Glutamatergic neuron (in vitro differentiated cells): ENCODE measurements around the gene ADGRF4. TPM values are rescaled to one million over a fixed set of nuclear protein-coding genes. Genes with fewer than 3 reads are reported as not detected.

Experiments used
- DNase-seq: peaks from one replicate; pipeline ENCODE4 v3.0.0; 2022
- H3K27ac Mint-ChIP-seq: one replicate; pipeline ENCODE4 v1.8.0; 2020; ENCODE audit warnings: mild to moderate bottlenecking, mixed read lengths, inconsistent platforms; ENCODE audit not compliant: unreplicated experiment
- H3K27me3 Mint-ChIP-seq: one replicate; pipeline ENCODE4 v1.8.0; 2020; ENCODE audit warnings: mild to moderate bottlenecking, moderate library complexity, mixed read lengths, inconsistent platforms; ENCODE audit not compliant: unreplicated experiment
- H3K36me3 Mint-ChIP-seq: one replicate; pipeline ENCODE4 v1.8.0; 2020; ENCODE audit warnings: mild to moderate bottlenecking, mixed read lengths, inconsistent platforms; ENCODE audit not compliant: unreplicated experiment
- H3K4me1 Mint-ChIP-seq: one replicate; pipeline ENCODE4 v1.8.0; 2020; ENCODE audit warnings: mild to moderate bottlenecking, low read depth, mixed read lengths, inconsistent platforms; ENCODE audit not compliant: unreplicated experiment
- H3K4me3 Mint-ChIP-seq: one replicate; pipeline ENCODE4 v1.8.0; 2020; ENCODE audit warnings: mild to moderate bottlenecking, mixed read lengths, inconsistent platforms; ENCODE audit not compliant: unreplicated experiment
- H3K9me3 Mint-ChIP-seq: one replicate; pipeline ENCODE4 v1.8.0; 2020; ENCODE audit warnings: mild to moderate bottlenecking, moderate library complexity, mixed read lengths, inconsistent platforms; ENCODE audit not compliant: unreplicated experiment
- CTCF ChIP-seq: fragments of 200-600 bp; sonication (generic); IDR thresholded peaks from one replicate; pipeline ENCODE4 v1.5.0; 2021; ENCODE audit not compliant: partially characterized antibody, unreplicated experiment
- total RNA-seq: library from RNA; stranded (reverse); fragmentation: NEBNext Ultra II Directional; extraction: Animal tissue kit (Norgen Biotek cat#: 25700); gene quantifications from one replicate; pipeline ENCODE4 v1.2.1, GENCODE V29; 2021; ENCODE audit not compliant: unreplicated experiment

Gene ADGRF4
- total RNA-seq, 1 donor from 2014 or later, result not detected

- Mint-ChIP-seq H3K4me1 (no peaks in the 10 kb centered on the region), H3K36me3 (no peaks in the 10 kb centered on the region), H3K27ac (no peak overlapping the region), H3K4me3 (no peak overlapping the region), H3K27me3 (peaks cover 2% of the 10 kb centered on the region), H3K9me3 (no peaks in the 10 kb centered on the region)
- TF ChIP-seq CTCF, result no peak
- no peak for DNase-seq
These were observed 20.8 kb upstream of the ADGRF4 start for GRCh38 chr6:47677381-47678100.

GRCh38 chr6:47678739-47679138 is 19.6 kb upstream of the ADGRF4 start:
- no peak for DNase-seq
- no peaks in the 10 kb centered on the region for H3K36me3 Mint-ChIP-seq
- H3K4me1 Mint-ChIP-seq, result no peaks in the 10 kb centered on the region
- H3K27me3 Mint-ChIP-seq, result no peaks in the 10 kb centered on the region
- no peak overlapping the region for H3K27ac Mint-ChIP-seq
- no peak for TF ChIP-seq CTCF
- no peak overlapping the region for H3K4me3 Mint-ChIP-seq
- H3K9me3 Mint-ChIP-seq, result no peaks in the 10 kb centered on the region

- Mint-ChIP-seq H3K9me3 (no peaks in the 10 kb centered on the region), H3K27ac (no peak overlapping the region), H3K4me3 (no peak overlapping the region), H3K36me3 (no peaks in the 10 kb centered on the region), H3K4me1 (no peaks in the 10 kb centered on the region), H3K27me3 (no peaks in the 10 kb centered on the region)
- no peak for TF ChIP-seq CTCF
- DNase-seq, result no peak
These were observed 19.0 kb upstream of the ADGRF4 start for GRCh38 chr6:47679322-47679906.

- Mint-ChIP-seq H3K4me1 (no peaks in the 10 kb centered on the region), H3K27me3 (no peaks in the 10 kb centered on the region)
These were observed 18.3 kb upstream of the ADGRF4 start for GRCh38 chr6:47680051-47680450.

More at GRCh38 chr6:47680051-47680450, 18.3 kb upstream of the ADGRF4 start:
- Mint-ChIP-seq H3K4me3 (no peak overlapping the region), H3K27ac (no peak overlapping the region), H3K9me3 (no peaks in the 10 kb centered on the region), H3K36me3 (no peaks in the 10 kb centered on the region)
- DNase-seq, result no peak
- TF ChIP-seq CTCF, result no peak
